HepG2 (cell line): ENCODE measurements around the gene FLVCR1. TPM values are rescaled to one million over a fixed set of nuclear protein-coding genes. Genes with fewer than 3 reads are reported as not detected.

Experiments used
- MATR3 ChIP-seq: sonication (generic); formaldehyde crosslinking; IDR thresholded peaks from 2 replicates; pipeline ENCODE4 v1.4.0; 2020; ENCODE audit warnings: missing genetic modification reagents
- RELA ChIP-seq: sonication (generic); formaldehyde crosslinking; IDR thresholded peaks from 2 replicates; pipeline ENCODE4 v1.4.0; 2020; ENCODE audit warnings: missing genetic modification reagents
- TBX2 ChIP-seq: sonication (generic); formaldehyde crosslinking; IDR thresholded peaks from 2 replicates; pipeline ENCODE4 v1.5.0; 2020; ENCODE audit warnings: missing genetic modification reagents, mild to moderate bottlenecking, borderline replicate concordance
- ZBTB1 ChIP-seq: sonication (generic); formaldehyde crosslinking; IDR thresholded peaks from 2 replicates; pipeline ENCODE4 v1.4.0; 2020; ENCODE audit warnings: missing genetic modification reagents, borderline replicate concordance
- ZBTB44 ChIP-seq: sonication (generic); formaldehyde crosslinking; IDR thresholded peaks from 2 replicates; pipeline ENCODE4 v1.4.0; 2020; ENCODE audit warnings: missing genetic modification reagents
- ZFY ChIP-seq: sonication (generic); formaldehyde crosslinking; IDR thresholded peaks from 2 replicates; pipeline ENCODE4 v1.4.0; 2020; ENCODE audit warnings: missing genetic modification reagents
- ZNF331 ChIP-seq: sonication (generic); formaldehyde crosslinking; IDR thresholded peaks from 2 replicates; pipeline ENCODE4 v1.4.0; 2020; ENCODE audit warnings: missing genetic modification reagents
- ZNF337 ChIP-seq: sonication (generic); formaldehyde crosslinking; IDR thresholded peaks from 2 replicates; pipeline ENCODE4 v1.5.1; 2020; ENCODE audit warnings: missing genetic modification reagents, low read depth, mild to moderate bottlenecking, borderline replicate concordance
- ZNF383 ChIP-seq: sonication (generic); formaldehyde crosslinking; IDR thresholded peaks from 2 replicates; pipeline ENCODE4 v1.4.0; 2020; ENCODE audit warnings: missing genetic modification reagents, mild to moderate bottlenecking, borderline replicate concordance
- ZNF503 ChIP-seq: sonication (generic); formaldehyde crosslinking; IDR thresholded peaks from 2 replicates; pipeline ENCODE4 v1.4.0; 2020; ENCODE audit warnings: missing genetic modification reagents
- ZNF615 ChIP-seq: sonication (generic); formaldehyde crosslinking; IDR thresholded peaks from 2 replicates; pipeline ENCODE4 v1.5.0; 2020; ENCODE audit warnings: mild to moderate bottlenecking, missing genetic modification reagents, borderline replicate concordance
- polyA plus RNA-seq, 8 experiments: library from polyadenylated mRNA; depleted of rRNA in 3 of 8; stranded (reverse) in 7 of 8; unstranded in 1 of 8; fragments of >200 nt; fragmentation: Illumina TruSeq in 4 of 8; extraction: Trizol in 4 of 8; gene quantifications; 2 replicates each; pipeline versions ENCODE4 v1.2.1 to v1.2.3, GENCODE V29; 2011 to 2016; ENCODE audit warnings: low read depth in 4 of 8, missing spikeins in 1 of 8, mixed read lengths in 1 of 8; ENCODE audit not compliant: insufficient read depth in 1 of 8
- total RNA-seq, 5 experiments: library from RNA; depleted of rRNA; stranded (reverse); fragments of >200 nt; fragmentation: Illumina TruSeq; extraction: Trizol; gene quantifications; 2 replicates each; pipeline ENCODE4 v1.2.3, GENCODE V29; 2016; ENCODE audit warnings: low read depth in 1 of 5
- TF ChIP-seq, protein P1 (sequence below): sonication (generic); formaldehyde crosslinking; IDR thresholded peaks from 2 replicates; pipeline ENCODE4 v1.5.0; 2020; ENCODE audit warnings: mild to moderate bottlenecking, missing genetic modification reagents, borderline replicate concordance
- TF ChIP-seq, protein P2 (sequence below): fragments of 450-650 bp; IDR thresholded peaks from 2 replicates; pipeline ENCODE4 v1.6.1; 2017; ENCODE audit warnings: mild to moderate bottlenecking
- TF ChIP-seq, protein P3 (sequence below): sonication (generic); formaldehyde crosslinking; IDR thresholded peaks from 2 replicates; pipeline ENCODE4 v1.4.0; 2020; ENCODE audit warnings: low read depth, mild to moderate bottlenecking, missing genetic modification reagents
- TF ChIP-seq, protein P4 (sequence below): sonication (generic); formaldehyde crosslinking; IDR thresholded peaks from 2 replicates; pipeline ENCODE4 v1.4.0; 2020; ENCODE audit warnings: mild to moderate bottlenecking, missing genetic modification reagents

Gene FLVCR1
- total and polyA plus RNA-seq, 2 of the 13 experiments (the other 11 are each of a cell fraction or from before 2014, with no cell fraction given): 14.8 to 39.8 TPM

DNA sequence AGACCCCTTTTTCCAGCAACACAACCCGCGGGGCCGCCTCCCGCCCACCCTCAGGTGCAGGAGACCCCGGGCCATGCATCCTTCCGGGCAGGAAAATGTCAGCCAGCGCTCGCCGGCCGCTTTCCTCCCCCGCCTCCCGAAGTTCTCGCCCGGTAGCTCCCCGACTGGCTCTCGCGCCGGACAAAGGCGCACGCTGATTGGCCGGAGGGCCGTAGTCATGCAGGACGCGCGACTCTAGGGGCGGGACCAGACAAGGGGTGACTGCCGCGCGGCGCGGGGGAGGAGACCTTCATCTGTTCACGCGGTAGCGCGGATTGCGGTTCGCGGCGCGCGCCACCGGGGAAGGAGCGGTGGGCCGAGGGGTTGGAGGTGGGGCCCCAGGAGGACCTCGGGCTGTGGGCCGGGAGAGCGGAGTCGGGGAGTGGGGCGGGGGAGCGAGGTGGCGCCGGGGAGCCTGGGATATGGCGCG lies at the start of gene FLVCR1 (continued):
- TF ChIP-seq ZNF503 (CRISPR knock-in tag) (no peak), ZBTB1 (no peak), ZNF331 (no peak), ZBTB44 (CRISPR knock-in tag) (no peak), ZNF615 (CRISPR knock-in tag) (no peak), TBX2 (CRISPR knock-in tag) (no peak; the same call in 1 of the 2 replicates), RELA (CRISPR knock-in tag) (no peak), ZFY (no peak), MATR3 (no peak), ZNF337 (0 out of 2 replicates have a peak, but pooled peaks have one; percentile 25), ZNF383 (CRISPR knock-in tag) (0 out of 2 replicates have a peak, but pooled peaks have one; percentile 48)
- TF ChIP-seq, protein P1, sequence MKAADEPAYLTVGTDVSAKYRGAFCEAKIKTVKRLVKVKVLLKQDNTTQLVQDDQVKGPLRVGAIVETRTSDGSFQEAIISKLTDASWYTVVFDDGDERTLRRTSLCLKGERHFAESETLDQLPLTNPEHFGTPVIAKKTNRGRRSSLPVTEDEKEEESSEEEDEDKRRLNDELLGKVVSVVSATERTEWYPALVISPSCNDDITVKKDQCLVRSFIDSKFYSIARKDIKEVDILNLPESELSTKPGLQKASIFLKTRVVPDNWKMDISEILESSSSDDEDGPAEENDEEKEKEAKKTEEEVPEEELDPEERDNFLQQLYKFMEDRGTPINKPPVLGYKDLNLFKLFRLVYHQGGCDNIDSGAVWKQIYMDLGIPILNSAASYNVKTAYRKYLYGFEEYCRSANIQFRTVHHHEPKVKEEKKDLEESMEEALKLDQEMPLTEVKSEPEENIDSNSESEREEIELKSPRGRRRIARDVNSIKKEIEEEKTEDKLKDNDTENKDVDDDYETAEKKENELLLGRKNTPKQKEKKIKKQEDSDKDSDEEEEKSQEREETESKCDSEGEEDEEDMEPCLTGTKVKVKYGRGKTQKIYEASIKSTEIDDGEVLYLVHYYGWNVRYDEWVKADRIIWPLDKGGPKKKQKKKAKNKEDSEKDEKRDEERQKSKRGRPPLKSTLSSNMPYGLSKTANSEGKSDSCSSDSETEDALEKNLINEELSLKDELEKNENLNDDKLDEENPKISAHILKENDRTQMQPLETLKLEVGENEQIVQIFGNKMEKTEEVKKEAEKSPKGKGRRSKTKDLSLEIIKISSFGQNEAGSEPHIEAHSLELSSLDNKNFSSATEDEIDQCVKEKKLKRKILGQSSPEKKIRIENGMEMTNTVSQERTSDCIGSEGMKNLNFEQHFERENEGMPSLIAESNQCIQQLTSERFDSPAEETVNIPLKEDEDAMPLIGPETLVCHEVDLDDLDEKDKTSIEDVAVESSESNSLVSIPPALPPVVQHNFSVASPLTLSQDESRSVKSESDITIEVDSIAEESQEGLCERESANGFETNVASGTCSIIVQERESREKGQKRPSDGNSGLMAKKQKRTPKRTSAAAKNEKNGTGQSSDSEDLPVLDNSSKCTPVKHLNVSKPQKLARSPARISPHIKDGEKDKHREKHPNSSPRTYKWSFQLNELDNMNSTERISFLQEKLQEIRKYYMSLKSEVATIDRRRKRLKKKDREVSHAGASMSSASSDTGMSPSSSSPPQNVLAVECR (CRISPR knock-in tag): peak; percentile 92; the same call in 1 of the 2 replicates
- TF ChIP-seq, protein P2, sequence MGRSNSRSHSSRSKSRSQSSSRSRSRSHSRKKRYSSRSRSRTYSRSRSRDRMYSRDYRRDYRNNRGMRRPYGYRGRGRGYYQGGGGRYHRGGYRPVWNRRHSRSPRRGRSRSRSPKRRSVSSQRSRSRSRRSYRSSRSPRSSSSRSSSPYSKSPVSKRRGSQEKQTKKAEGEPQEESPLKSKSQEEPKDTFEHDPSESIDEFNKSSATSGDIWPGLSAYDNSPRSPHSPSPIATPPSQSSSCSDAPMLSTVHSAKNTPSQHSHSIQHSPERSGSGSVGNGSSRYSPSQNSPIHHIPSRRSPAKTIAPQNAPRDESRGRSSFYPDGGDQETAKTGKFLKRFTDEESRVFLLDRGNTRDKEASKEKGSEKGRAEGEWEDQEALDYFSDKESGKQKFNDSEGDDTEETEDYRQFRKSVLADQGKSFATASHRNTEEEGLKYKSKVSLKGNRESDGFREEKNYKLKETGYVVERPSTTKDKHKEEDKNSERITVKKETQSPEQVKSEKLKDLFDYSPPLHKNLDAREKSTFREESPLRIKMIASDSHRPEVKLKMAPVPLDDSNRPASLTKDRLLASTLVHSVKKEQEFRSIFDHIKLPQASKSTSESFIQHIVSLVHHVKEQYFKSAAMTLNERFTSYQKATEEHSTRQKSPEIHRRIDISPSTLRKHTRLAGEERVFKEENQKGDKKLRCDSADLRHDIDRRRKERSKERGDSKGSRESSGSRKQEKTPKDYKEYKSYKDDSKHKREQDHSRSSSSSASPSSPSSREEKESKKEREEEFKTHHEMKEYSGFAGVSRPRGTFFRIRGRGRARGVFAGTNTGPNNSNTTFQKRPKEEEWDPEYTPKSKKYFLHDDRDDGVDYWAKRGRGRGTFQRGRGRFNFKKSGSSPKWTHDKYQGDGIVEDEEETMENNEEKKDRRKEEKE: no peak
- TF ChIP-seq, protein P3, sequence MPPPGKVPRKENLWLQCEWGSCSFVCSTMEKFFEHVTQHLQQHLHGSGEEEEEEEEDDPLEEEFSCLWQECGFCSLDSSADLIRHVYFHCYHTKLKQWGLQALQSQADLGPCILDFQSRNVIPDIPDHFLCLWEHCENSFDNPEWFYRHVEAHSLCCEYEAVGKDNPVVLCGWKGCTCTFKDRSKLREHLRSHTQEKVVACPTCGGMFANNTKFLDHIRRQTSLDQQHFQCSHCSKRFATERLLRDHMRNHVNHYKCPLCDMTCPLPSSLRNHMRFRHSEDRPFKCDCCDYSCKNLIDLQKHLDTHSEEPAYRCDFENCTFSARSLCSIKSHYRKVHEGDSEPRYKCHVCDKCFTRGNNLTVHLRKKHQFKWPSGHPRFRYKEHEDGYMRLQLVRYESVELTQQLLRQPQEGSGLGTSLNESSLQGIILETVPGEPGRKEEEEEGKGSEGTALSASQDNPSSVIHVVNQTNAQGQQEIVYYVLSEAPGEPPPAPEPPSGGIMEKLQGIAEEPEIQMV: peak; percentile 60; the same call in 1 of the 2 replicates
- TF ChIP-seq, protein P4, sequence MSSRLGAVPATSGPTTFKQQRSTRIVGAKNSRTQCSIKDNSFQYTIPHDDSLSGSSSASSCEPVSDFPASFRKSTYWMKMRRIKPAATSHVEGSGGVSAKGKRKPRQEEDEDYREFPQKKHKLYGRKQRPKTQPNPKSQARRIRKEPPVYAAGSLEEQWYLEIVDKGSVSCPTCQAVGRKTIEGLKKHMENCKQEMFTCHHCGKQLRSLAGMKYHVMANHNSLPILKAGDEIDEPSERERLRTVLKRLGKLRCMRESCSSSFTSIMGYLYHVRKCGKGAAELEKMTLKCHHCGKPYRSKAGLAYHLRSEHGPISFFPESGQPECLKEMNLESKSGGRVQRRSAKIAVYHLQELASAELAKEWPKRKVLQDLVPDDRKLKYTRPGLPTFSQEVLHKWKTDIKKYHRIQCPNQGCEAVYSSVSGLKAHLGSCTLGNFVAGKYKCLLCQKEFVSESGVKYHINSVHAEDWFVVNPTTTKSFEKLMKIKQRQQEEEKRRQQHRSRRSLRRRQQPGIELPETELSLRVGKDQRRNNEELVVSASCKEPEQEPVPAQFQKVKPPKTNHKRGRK (CRISPR knock-in tag): no peak
